CD4-positive, alpha-beta T cell (primary cell): Measurements from ENCODE around the gene BICD1. TPM values are rescaled to one million over a fixed set of nuclear protein-coding genes. Genes with fewer than 3 reads are reported as not detected.

ENCODE experiments used
- ATAC-seq: fragments of 200-7000 bp; cut with Tn5 transposase; one replicate; pipeline ENCODE4 v1.10.0; 2022; ENCODE audit warnings: mild to moderate bottlenecking; ENCODE audit not compliant: poor library complexity
- CTCF ChIA-PET: fragments of 350-600 bp; sonication (Branson Sonifier 250); formaldehyde crosslinking; loops from one replicate; lab custom pipeline; 2021; ENCODE audit warnings: antibody characterized with exemption, inconsistent platforms; lab: Charles Lee
- POLR2A ChIA-PET: fragments of 350-600 bp; sonication (Branson Sonifier 250); formaldehyde crosslinking; loops from one replicate; lab custom pipeline; 2021; ENCODE audit warnings: antibody characterized with exemption, inconsistent platforms; lab: Charles Lee
- DNase-seq, 14 experiments: peaks; one replicate each; pipeline ENCODE4 v3.0.0-alpha.2; 2013 to 2020; ENCODE audit warnings: mixed read lengths in 2 of 14
- H3K27ac ChIP-seq, 2 donors: one replicate each; pipeline versions ENCODE4 v1.5.1 to v1.7.0; 2013; ENCODE audit warnings: low read length in 2 of 2, low read depth in 1 of 2, mild to moderate bottlenecking in 1 of 2
- H3K27me3 ChIP-seq, 2 experiments: 1 replicate in 1 of 2; 2 replicates in 1 of 2; pipeline versions ENCODE4 v1.6.1 to v1.7.0; 2013; ENCODE audit warnings: low read length in 2 of 2, control low read depth in 1 of 2, mild to moderate bottlenecking in 1 of 2, moderate library complexity in 1 of 2; ENCODE audit not compliant: insufficient read depth in 2 of 2, control insufficient read depth in 1 of 2
- H3K36me3 ChIP-seq: one replicate; pipeline ENCODE4 v1.6.1; 2013; ENCODE audit warnings: low read length, control low read depth; ENCODE audit not compliant: insufficient read depth
- H3K4me1 ChIP-seq: one replicate; pipeline ENCODE4 v1.6.1; 2013; ENCODE audit warnings: low read length, control low read depth; ENCODE audit not compliant: insufficient read depth
- H3K4me3 ChIP-seq: one replicate; pipeline ENCODE4 v1.5.1; 2013; ENCODE audit warnings: mild to moderate bottlenecking, low read length, moderate library complexity
- H3K9me3 ChIP-seq, 2 experiments: 1 replicate in 1 of 2; 2 replicates in 1 of 2; pipeline versions ENCODE4 v1.6.1 to v1.7.0; 2013; ENCODE audit warnings: low read length in 2 of 2, mild to moderate bottlenecking in 2 of 2, control low read depth in 1 of 2, moderate library complexity in 1 of 2; ENCODE audit not compliant: control insufficient read depth in 1 of 2, insufficient read depth in 1 of 2
- H3K27ac Mint-ChIP-seq: one replicate; pipeline ENCODE4 v1.8.0; 2020; ENCODE audit warnings: mixed read lengths
- H3K27me3 Mint-ChIP-seq: one replicate; pipeline ENCODE4 v1.8.0; 2021; ENCODE audit warnings: mixed read lengths
- H3K36me3 Mint-ChIP-seq: one replicate; pipeline ENCODE4 v1.8.0; 2021; ENCODE audit warnings: low read depth, mixed read lengths
- H3K4me1 Mint-ChIP-seq: one replicate; pipeline ENCODE4 v1.8.0; 2021; ENCODE audit warnings: low read depth, mixed read lengths
- H3K4me3 Mint-ChIP-seq: one replicate; pipeline ENCODE4 v1.8.0; 2020; ENCODE audit warnings: mild to moderate bottlenecking, mixed read lengths
- H3K9me3 Mint-ChIP-seq: one replicate; pipeline ENCODE4 v1.8.0; 2020; ENCODE audit warnings: mixed read lengths
- intact Hi-C, 2 experiments: fragments of 100-400 bp; cut with DNase I in 1 of 2; cut with micrococcal nuclease in 1 of 2; formaldehyde crosslinking; loops; one replicate each; pipeline versions ENCODE4 v1.15.1 to v1.9.0; 2023 to 2025; cut with DNase I, micrococcal nuclease
- total RNA-seq, 174 experiments: library from RNA in 2 of 174; stranded (reverse) in 2 of 174; gene quantifications; one replicate each; pipeline ENCODE4 v1.2.3 and lab custom pipeline; 2021 to 2026
- TF ChIP-seq, protein P1 (sequence below): fragments of 200-600 bp; IDR thresholded peaks from one replicate; pipeline ENCODE4 v1.8.0; 2022; ENCODE audit warnings: antibody characterized with exemption, mild to moderate bottlenecking

The BICD1 gene
- total RNA-seq, 2 experiments from 2014 or later, result 13.5 to 14.3 TPM

DNA sequence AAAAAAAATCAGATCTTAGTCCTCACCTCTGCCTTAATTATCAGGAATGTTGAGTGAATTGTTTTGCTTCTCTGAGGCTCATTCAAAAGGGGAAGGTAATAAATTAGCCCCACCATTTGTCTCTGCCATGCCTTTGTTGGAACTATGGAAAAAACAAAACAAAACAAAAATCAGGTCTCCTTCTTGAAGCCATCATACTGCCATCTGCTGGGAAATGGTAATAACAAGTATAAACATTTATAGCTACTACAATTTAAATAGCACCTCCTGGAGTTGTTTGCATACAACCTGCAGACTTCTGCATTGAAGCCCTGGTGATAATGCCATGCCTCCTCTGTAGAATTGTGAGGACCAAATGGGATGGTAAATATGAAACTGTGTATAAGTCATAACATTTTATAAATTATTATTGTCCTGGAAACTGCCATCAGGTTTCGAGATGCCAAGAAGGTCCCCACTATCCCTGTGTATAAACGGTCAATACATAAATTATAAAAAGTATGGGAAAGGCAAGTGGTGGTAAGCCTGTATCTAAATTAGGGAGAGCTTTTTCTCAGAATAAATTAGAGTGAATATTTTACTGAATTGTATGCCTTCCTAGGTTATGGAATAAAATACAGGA lies 205.5 kb downstream of the BICD1 start:
- H3K4me3 ChIP-seq, result no peak overlapping the region
- H3K4me1 ChIP-seq, result no peaks in the 10 kb centered on the region
- H3K4me1 Mint-ChIP-seq, result peaks cover 6% of the 10 kb centered on the region
- intact Hi-C loops, result loop anchor here (1.0 to 5.0 kb wide), 6 partner anchors 251 to 909 kb away; partner anchors contain the start of gene RESF1 (in 1 of the 2)
- peaks cover 8% of the 10 kb centered on the region for H3K36me3 Mint-ChIP-seq
- H3K27ac Mint-ChIP-seq, result no peak overlapping the region
- ChIA-PET CTCF (interaction anchor here (0.7 to 2.6 kb wide), 4 partner anchors 206 to 659 kb away, joined by 4 to 12 read pairs (median 7); no protein-coding TSS in a partner anchor), POLR2A (interaction anchor here (1.0 to 1.6 kb wide), 2 partner anchors 653 to 659 kb away, joined by 4 to 21 read pairs; partner anchors contain the start of gene ETFBKMT)
- DNase-seq (peak in 4 of 14 experiments; percentile 4 to 69 (median 64)), ATAC-seq (peak; percentile 55)
- TF ChIP-seq, protein P1, sequence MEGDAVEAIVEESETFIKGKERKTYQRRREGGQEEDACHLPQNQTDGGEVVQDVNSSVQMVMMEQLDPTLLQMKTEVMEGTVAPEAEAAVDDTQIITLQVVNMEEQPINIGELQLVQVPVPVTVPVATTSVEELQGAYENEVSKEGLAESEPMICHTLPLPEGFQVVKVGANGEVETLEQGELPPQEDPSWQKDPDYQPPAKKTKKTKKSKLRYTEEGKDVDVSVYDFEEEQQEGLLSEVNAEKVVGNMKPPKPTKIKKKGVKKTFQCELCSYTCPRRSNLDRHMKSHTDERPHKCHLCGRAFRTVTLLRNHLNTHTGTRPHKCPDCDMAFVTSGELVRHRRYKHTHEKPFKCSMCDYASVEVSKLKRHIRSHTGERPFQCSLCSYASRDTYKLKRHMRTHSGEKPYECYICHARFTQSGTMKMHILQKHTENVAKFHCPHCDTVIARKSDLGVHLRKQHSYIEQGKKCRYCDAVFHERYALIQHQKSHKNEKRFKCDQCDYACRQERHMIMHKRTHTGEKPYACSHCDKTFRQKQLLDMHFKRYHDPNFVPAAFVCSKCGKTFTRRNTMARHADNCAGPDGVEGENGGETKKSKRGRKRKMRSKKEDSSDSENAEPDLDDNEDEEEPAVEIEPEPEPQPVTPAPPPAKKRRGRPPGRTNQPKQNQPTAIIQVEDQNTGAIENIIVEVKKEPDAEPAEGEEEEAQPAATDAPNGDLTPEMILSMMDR, result peak; percentile 78
- H3K36me3 ChIP-seq, result no peaks in the 10 kb centered on the region
- no peaks in the 10 kb centered on the region for H3K9me3 Mint-ChIP-seq
- no peaks in the 10 kb centered on the region for H3K27me3 ChIP-seq
- no peaks in the 10 kb centered on the region for H3K9me3 ChIP-seq
- H3K27ac ChIP-seq, result no peak overlapping the region
- no peaks in the 10 kb centered on the region for H3K27me3 Mint-ChIP-seq
- no peak overlapping the region for H3K4me3 Mint-ChIP-seq

DNA sequence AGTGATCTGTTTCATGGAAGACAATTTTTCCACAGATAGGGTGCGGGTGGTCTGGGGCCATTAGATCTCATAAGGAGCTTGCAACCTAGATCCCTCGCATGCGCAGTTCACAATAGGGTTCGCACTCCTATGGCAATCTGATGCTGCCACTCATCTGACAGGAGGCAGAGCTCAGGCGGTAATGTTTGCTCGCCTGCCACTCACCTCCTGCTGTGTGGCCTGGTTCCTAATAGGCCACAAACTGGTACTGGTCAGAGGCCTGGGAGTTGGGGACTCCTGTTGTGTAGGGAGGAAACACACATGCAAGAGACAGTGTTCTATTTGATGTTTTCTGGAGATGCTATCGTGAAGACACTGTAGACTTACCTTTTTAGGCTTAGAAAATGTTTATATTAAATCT lies 215.7 kb downstream of the BICD1 start:
- H3K27ac ChIP-seq, result no peak overlapping the region
- H3K4me1 Mint-ChIP-seq, result no peaks in the 10 kb centered on the region
- no peaks in the 10 kb centered on the region for H3K4me1 ChIP-seq
- ATAC-seq, result no peak
- H3K9me3 ChIP-seq, result no peaks in the 10 kb centered on the region
- H3K27me3 ChIP-seq, result no peaks in the 10 kb centered on the region
- no peaks in the 10 kb centered on the region for H3K27me3 Mint-ChIP-seq
- H3K36me3 ChIP-seq, result no peaks in the 10 kb centered on the region
- intact Hi-C loops, result no loop called here
- no peak for DNase-seq
- CTCF ChIA-PET, result no interaction called here
- POLR2A ChIA-PET, result no interaction called here
- no peak overlapping the region for H3K4me3 Mint-ChIP-seq
- peaks cover 4% of the 10 kb centered on the region for H3K36me3 Mint-ChIP-seq
- no peak overlapping the region for H3K4me3 ChIP-seq
- no peaks in the 10 kb centered on the region for H3K9me3 Mint-ChIP-seq
- no peak overlapping the region for H3K27ac Mint-ChIP-seq
- TF ChIP-seq, protein P1, result no peak

DNA sequence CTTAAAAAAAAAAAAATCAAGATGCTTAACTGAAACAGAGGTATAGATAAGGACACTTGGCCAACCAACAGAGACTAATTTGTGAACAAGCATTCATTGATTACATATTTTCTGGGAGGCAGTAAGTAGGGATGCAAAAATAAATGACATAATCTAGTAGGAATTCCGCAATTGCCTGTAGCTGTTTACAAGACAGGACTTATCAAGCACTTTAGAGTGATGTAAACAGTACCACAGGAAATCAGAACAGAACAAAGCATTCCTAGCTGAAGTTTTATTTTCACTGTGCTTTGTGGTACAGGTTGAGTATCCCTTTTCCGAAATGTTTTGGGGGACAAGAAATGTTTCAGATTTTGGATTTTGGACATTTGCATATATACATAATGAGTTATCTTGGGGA lies 224.5 kb downstream of the BICD1 start:
- no peaks in the 10 kb centered on the region for H3K9me3 Mint-ChIP-seq
- POLR2A ChIA-PET, result no interaction called here

More for the DNA sequence above, 224.5 kb downstream of the BICD1 start:
- peaks cover 23% of the 10 kb centered on the region for H3K36me3 Mint-ChIP-seq
- H3K4me3 ChIP-seq, result no peak overlapping the region
- H3K27me3 ChIP-seq, result no peaks in the 10 kb centered on the region
- no peak for ATAC-seq
- no peak overlapping the region for H3K27ac ChIP-seq
- H3K9me3 ChIP-seq, result no peaks in the 10 kb centered on the region
- CTCF ChIA-PET, result no interaction called here
- no peak overlapping the region for H3K27ac Mint-ChIP-seq
- DNase-seq, result no peak
- H3K36me3 ChIP-seq, result no peaks in the 10 kb centered on the region
- H3K27me3 Mint-ChIP-seq, result no peaks in the 10 kb centered on the region
- no peaks in the 10 kb centered on the region for H3K4me1 ChIP-seq
- no peaks in the 10 kb centered on the region for H3K4me1 Mint-ChIP-seq
- intact Hi-C loops, result no loop called here
- TF ChIP-seq, protein P1, result no peak
- H3K4me3 Mint-ChIP-seq, result no peak overlapping the region
